Measurements from ENCODE around the gene HSPA12A. TPM values are rescaled to one million over a fixed set of nuclear protein-coding genes. Genes with fewer than 3 reads are reported as not detected.

The HSPA12A gene
- total RNA-seq, 1 donor from 2014 or later: 7.9 TPM

DNA sequence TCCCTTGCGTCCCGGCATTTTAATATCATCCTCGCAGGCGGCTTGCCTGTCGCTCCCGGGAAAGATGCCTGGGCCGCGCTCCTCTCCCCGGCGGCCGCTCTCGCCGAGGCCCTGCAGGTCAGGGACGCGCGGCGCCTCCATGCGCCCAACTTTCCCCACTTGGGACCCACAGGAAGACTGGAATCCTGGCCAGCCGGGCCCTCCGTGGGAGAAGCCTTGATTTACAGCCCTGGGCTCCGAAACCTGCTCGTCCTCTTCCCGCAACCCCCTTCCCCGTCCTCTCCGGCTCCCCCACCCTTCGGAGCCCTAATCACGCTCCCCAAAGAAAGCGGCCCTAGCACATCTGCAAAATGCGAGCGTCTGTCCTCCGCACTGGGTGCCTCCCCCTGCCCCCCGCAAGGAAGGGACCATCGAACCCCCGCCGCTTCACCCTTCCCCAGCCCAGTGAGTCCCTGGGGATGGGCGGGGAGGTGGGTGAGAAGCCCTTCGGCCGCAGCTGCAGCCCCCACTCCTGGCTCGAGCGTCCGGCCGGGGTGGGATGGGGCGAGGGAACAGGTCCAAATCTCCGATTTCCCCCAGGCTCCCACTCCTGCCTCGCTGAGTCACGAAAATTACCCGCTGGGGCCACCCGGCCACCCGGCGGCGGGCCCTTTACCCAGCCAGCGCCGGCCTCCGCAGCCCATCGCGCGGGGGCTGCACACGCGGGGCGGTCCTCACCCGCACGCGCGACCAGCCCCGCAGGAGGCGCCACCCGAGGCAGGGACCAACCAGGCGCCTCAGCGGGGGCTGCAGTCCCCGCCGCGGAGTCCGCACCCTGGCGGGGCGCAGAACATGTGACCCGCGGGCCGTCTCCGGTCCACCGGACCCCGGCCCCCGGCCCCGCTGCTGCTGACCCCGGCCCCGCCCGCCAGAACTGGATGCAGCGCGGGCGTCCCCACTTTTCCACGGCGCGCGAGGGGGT is 695 bp downstream of the HSPA12A start:
- peaks cover 41% of the 10 kb centered on the region for H3K27me3 Mint-ChIP-seq (ENCODE audit: low read depth, unreplicated experiment)
- H3K79me2 ChIP-seq (ENCODE audit: insufficient read depth, low read length): peaks cover 44% of the 10 kb centered on the region

DNA sequence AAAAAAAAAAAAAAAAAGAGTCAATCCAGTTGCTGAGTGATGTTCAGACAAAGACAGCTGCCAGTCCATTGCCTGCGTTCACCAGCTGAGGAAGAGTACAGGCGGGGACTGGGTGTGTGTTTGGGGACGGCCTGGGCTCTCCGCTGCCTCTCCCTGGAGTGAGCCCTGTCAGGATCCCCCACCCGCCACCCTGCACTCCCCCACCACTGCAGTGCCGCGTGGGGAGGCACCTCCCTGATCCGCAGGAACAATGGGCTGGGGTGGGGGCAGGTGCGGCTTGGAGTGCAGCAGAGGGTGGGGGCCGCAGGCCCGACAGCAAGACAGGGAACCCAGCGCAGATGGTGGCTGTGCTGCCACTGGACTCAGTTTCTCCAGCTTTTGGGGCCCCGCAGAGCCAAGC is 1.4 kb downstream of the HSPA12A start:
- Histone ChIP-seq H3K36me3 (ENCODE audit: insufficient read depth, low read length) (no peaks in the 10 kb centered on the region), H3K27ac (ENCODE audit: low read depth, low read length) (no peak overlapping the region), H3K9me3 (ENCODE audit: insufficient read depth, low read depth, low read length) (no peaks in the 10 kb centered on the region), H3K79me2 (ENCODE audit: insufficient read depth, low read length) (peaks cover 50% of the 10 kb centered on the region), H4K20me1 (ENCODE audit: insufficient read depth, low read length) (peaks cover 40% of the 10 kb centered on the region), H3K27me3 (ENCODE audit: insufficient read depth, low read length) (peaks cover 2% of the 10 kb centered on the region), H3K4me1 (ENCODE audit: insufficient read depth, low read length) (peaks cover 7% of the 10 kb centered on the region), H3K9ac (ENCODE audit: low read length) (peak overlapping the region; percentile 69), H2AFZ (ENCODE audit: low read depth, low read length) (peak overlapping the region; percentile 80), H3K4me3 (ENCODE audit: insufficient read depth, low read depth, low read length) (peak overlapping the region; percentile 63), H3K4me2 (ENCODE audit: low read length) (peak overlapping the region; percentile 94)
- DNase-seq (ENCODE audit: low read depth): no peak
- FAIRE-seq: no peak
- no peak for TF ChIP-seq EZH2 (IDR thresholded peaks at IDR 0.05; ENCODE audit: insufficient read depth, low read length)
- TF ChIP-seq, protein P1, sequence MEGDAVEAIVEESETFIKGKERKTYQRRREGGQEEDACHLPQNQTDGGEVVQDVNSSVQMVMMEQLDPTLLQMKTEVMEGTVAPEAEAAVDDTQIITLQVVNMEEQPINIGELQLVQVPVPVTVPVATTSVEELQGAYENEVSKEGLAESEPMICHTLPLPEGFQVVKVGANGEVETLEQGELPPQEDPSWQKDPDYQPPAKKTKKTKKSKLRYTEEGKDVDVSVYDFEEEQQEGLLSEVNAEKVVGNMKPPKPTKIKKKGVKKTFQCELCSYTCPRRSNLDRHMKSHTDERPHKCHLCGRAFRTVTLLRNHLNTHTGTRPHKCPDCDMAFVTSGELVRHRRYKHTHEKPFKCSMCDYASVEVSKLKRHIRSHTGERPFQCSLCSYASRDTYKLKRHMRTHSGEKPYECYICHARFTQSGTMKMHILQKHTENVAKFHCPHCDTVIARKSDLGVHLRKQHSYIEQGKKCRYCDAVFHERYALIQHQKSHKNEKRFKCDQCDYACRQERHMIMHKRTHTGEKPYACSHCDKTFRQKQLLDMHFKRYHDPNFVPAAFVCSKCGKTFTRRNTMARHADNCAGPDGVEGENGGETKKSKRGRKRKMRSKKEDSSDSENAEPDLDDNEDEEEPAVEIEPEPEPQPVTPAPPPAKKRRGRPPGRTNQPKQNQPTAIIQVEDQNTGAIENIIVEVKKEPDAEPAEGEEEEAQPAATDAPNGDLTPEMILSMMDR (IDR thresholded peaks at IDR 0.05; ENCODE audit: insufficient read depth, low read depth, low read length): no peak
- no peaks in the 10 kb centered on the region for H3K4me1 Mint-ChIP-seq (ENCODE audit: low read depth, unreplicated experiment)
- no peak overlapping the region for H3K27ac Mint-ChIP-seq (ENCODE audit: unreplicated experiment)
- H3K36me3 Mint-ChIP-seq (ENCODE audit: low read depth, unreplicated experiment): peaks cover 5% of the 10 kb centered on the region
- H3K4me3 Mint-ChIP-seq (ENCODE audit: unreplicated experiment): peak overlapping the region; percentile 82
- H3K9me3 Mint-ChIP-seq (ENCODE audit: unreplicated experiment): peaks cover 2% of the 10 kb centered on the region
- H3K27me3 Mint-ChIP-seq (ENCODE audit: low read depth, unreplicated experiment): peaks cover 41% of the 10 kb centered on the region

More for the DNA sequence above, 695 bp downstream of the HSPA12A start:
- H3K36me3 ChIP-seq (ENCODE audit: insufficient read depth, low read length): no peaks in the 10 kb centered on the region
- H4K20me1 ChIP-seq (ENCODE audit: insufficient read depth, low read length): peaks cover 35% of the 10 kb centered on the region
- H3K36me3 Mint-ChIP-seq (ENCODE audit: low read depth, unreplicated experiment): peaks cover 5% of the 10 kb centered on the region
- peak overlapping the region; percentile 82 for H3K4me3 Mint-ChIP-seq (ENCODE audit: unreplicated experiment)
- no peaks in the 10 kb centered on the region for H3K9me3 ChIP-seq (ENCODE audit: insufficient read depth, low read depth, low read length)
- H3K9ac ChIP-seq (ENCODE audit: low read length): peak overlapping the region; percentile 69
- FAIRE-seq: no peak
- peak overlapping the region; percentile 63 for H3K4me3 ChIP-seq (ENCODE audit: insufficient read depth, low read depth, low read length)
- peaks cover 2% of the 10 kb centered on the region for H3K27me3 ChIP-seq (ENCODE audit: insufficient read depth, low read length)
- no peaks in the 10 kb centered on the region for H3K4me1 Mint-ChIP-seq (ENCODE audit: low read depth, unreplicated experiment)
- peak overlapping the region; percentile 94 for H3K4me2 ChIP-seq (ENCODE audit: low read length)
- no peak for DNase-seq (ENCODE audit: low read depth)
- H3K27ac ChIP-seq (ENCODE audit: low read depth, low read length): no peak overlapping the region
- peak overlapping the region; percentile 80 for H2AFZ ChIP-seq (ENCODE audit: low read depth, low read length)
- H3K4me1 ChIP-seq (ENCODE audit: insufficient read depth, low read length): peaks cover 7% of the 10 kb centered on the region
- no peaks in the 10 kb centered on the region for H3K9me3 Mint-ChIP-seq (ENCODE audit: unreplicated experiment)
- TF ChIP-seq, protein P1 (IDR thresholded peaks at IDR 0.05; ENCODE audit: insufficient read depth, low read depth, low read length): no peak
- peak; percentile 32 for TF ChIP-seq EZH2 (IDR thresholded peaks at IDR 0.05; ENCODE audit: insufficient read depth, low read length)
- H3K27ac Mint-ChIP-seq (ENCODE audit: unreplicated experiment): no peak overlapping the region
